H1 (cell line): ENCODE measurements around the gene SLC13A3. TPM values are rescaled to one million over a fixed set of nuclear protein-coding genes. Genes with fewer than 3 reads are reported as not detected.

Experiments
- BRCA1 ChIP-seq: IDR thresholded peaks from 2 replicates; pipeline ENCODE4 v1.6.1; 2012; ENCODE audit warnings: low read depth, low read length, improper control_type of control experiment
- CREB1 ChIP-seq: IDR thresholded peaks from 2 replicates; pipeline ENCODE4 v1.6.1; 2012; ENCODE audit warnings: inconsistent platforms
- CTCF ChIP-seq, 3 experiments: IDR thresholded peaks; 1 replicate in 2 of 3; 2 replicates in 1 of 3; pipeline versions ENCODE4 v1.5.1 to v1.6.1; 2011; ENCODE audit warnings: low read length in 3 of 3, mild to moderate bottlenecking in 3 of 3, inconsistent platforms in 2 of 3, low read depth in 1 of 3, moderate library complexity in 1 of 3; ENCODE audit not compliant: insufficient read depth in 1 of 3; ENCODE audit errors: control extremely low read depth in 1 of 3
- SIX5 ChIP-seq: IDR thresholded peaks from 2 replicates; pipeline ENCODE4 v1.6.1; 2011; ENCODE audit warnings: mild to moderate bottlenecking, low read depth, low read length
- SP4 ChIP-seq: IDR thresholded peaks from 2 replicates; pipeline ENCODE4 v1.6.1; 2012; ENCODE audit warnings: low read length, inconsistent platforms
- SUZ12 ChIP-seq: fragments of 200-600 bp; sonication (generic); IDR thresholded peaks from 2 replicates; pipeline ENCODE4 v1.6.1; 2012; ENCODE audit warnings: mild to moderate bottlenecking, inconsistent platforms, low read length, moderate library complexity, mixed read lengths
- polyA plus RNA-seq, 7 experiments: library from polyadenylated mRNA; depleted of rRNA in 3 of 7; stranded (reverse) in 5 of 7; unstranded in 2 of 7; fragments of >200 nt in 5 of 7; fragments of 200-250 nt in 2 of 7; gene quantifications; 1 replicate in 5 of 7; 2 replicates in 1 of 7; 4 replicates in 1 of 7; pipeline versions ENCODE4 v1.2.1 to v1.2.3, GENCODE V29; 2011 to 2013; ENCODE audit warnings: missing spikeins in 2 of 7, mixed read lengths in 2 of 7
- total RNA-seq: library from RNA; stranded (reverse); fragmentation: NEBNext Ultra II Directional; extraction: Animal tissue kit (Norgen Biotek cat#: 25700); gene quantifications from 2 replicates; pipeline ENCODE4 v1.2.1, GENCODE V29; 2021

The SLC13A3 gene
- total and polyA plus RNA-seq, 2 of the 8 experiments (the other 6 are each of a cell fraction or from before 2014, with no cell fraction given) = 9.4 to 12.6 TPM

- TF ChIP-seq CTCF (IDR thresholded peaks at IDR 0.05; ENCODE audit: control extremely low read depth in 1 of 3, insufficient read depth in 1 of 3, low read depth in 1 of 3, low read length in 3 of 3) = no peak
- TF ChIP-seq SIX5 = no peak
- no peak for TF ChIP-seq CREB1
- TF ChIP-seq SUZ12 = no peak
- TF ChIP-seq BRCA1 = no peak
- no peak for TF ChIP-seq SP4
Observed at GRCh38 chr20:46629341-46629740, 21.9 kb downstream of the SLC13A3 start (continued).
